A549 (cell line): ENCODE results near the gene CDADC1. TPM values are rescaled to one million over a fixed set of nuclear protein-coding genes. Genes with fewer than 3 reads are reported as not detected.

Experiments used
- ATAC-seq, 2 experiments: fragments of 200-7000 bp in 1 of 2; fragments of >200 bp in 1 of 2; cut with Nextera tagmentation in 1 of 2; cut with Tn5 transposase in 1 of 2; 3 replicates each; pipeline versions ENCODE4 v1.8.0 to v1.9.1; 2018 to 2020; ENCODE audit warnings: mild to moderate bottlenecking in 1 of 2, moderate library complexity in 1 of 2
- CTCF ChIA-PET: fragments of 300-600 bp; sonication (Branson Sonifier 250); formaldehyde crosslinking; extraction: SDS; loops from one replicate; lab custom pipeline; 2021; ENCODE audit warnings: antibody characterized with exemption, inconsistent platforms; lab: Yijun Ruan, JAX
- POLR2A ChIA-PET: fragments of 350-600 bp; formaldehyde crosslinking; extraction: SDS; loops from one replicate; lab custom pipeline; 2021; ENCODE audit warnings: antibody characterized with exemption, inconsistent platforms; lab: Yijun Ruan, JAX
- DNase-seq, 2 experiments: peaks; one replicate each; pipeline versions ENCODE4 v3.0.0 to v3.0.0-alpha.2; 2011 to 2016; ENCODE audit warnings: low read depth in 1 of 2, low spot score in 1 of 2
- FAIRE-seq: peaks from 2 replicates; lab custom pipeline; 2011; peaks lifted over from hg19 to GRCh38; lab: Jason Lieb, UNC
- H3K27ac ChIP-seq, 2 experiments: fragments of >200 bp; sonication (Bioruptor Twin); formaldehyde crosslinking; 3 replicates each; pipeline ENCODE4 v1.5.1; 2016 to 2017
- H3K4me1 ChIP-seq: fragments of >200 bp; sonication (Bioruptor Twin); formaldehyde crosslinking; 3 replicates; pipeline ENCODE4 v1.6.1; 2016
- H3K4me2 ChIP-seq: fragments of >200 bp; sonication (Bioruptor Twin); formaldehyde crosslinking; 3 replicates; pipeline ENCODE4 v1.6.1; 2016
- H3K4me3 ChIP-seq: fragments of >200 bp; sonication (Bioruptor Twin); formaldehyde crosslinking; 3 replicates; pipeline ENCODE4 v1.5.1; 2016
- H3K9me3 ChIP-seq: fragments of >200 bp; sonication (Bioruptor Twin); formaldehyde crosslinking; 3 replicates; pipeline ENCODE4 v1.6.1; 2016
- ATOH8 ChIP-seq: fragments of 250-450 bp; sonication (Bioruptor Pico); IDR thresholded peaks from 2 replicates; pipeline ENCODE4 v1.5.0; 2020; ENCODE audit warnings: low read depth, mild to moderate bottlenecking, moderate library complexity
- CBX8 ChIP-seq: fragments of 200-600 bp; sonication (generic); IDR thresholded peaks from 2 replicates; pipeline ENCODE4 v1.6.1; 2016
- CHD2 ChIP-seq: fragments of 150-350 bp; IDR thresholded peaks from 2 replicates; pipeline ENCODE4 v1.6.1; 2014; ENCODE audit warnings: low read length; ENCODE audit not compliant: partially characterized antibody
- CTCF ChIP-seq: fragments of >200 bp; sonication (Bioruptor Twin); formaldehyde crosslinking; IDR thresholded peaks from 3 replicates; pipeline ENCODE4 v1.5.1; 2016
- E2F6 ChIP-seq: IDR thresholded peaks from 2 replicates; pipeline ENCODE4 v1.6.1; 2012; ENCODE audit warnings: low read depth, borderline replicate concordance
- EHF ChIP-seq: fragments of 250-450 bp; sonication (Bioruptor Pico); IDR thresholded peaks from 2 replicates; pipeline ENCODE4 v1.5.0; 2020; ENCODE audit warnings: mild to moderate bottlenecking
- EHMT2 ChIP-seq: fragments of 200-600 bp; sonication (generic); IDR thresholded peaks from 2 replicates; pipeline ENCODE4 v1.6.1; 2016; ENCODE audit warnings: antibody characterized with exemption, low read depth, mild to moderate bottlenecking, moderate library complexity
- ELK1 ChIP-seq: fragments of 150-350 bp; IDR thresholded peaks from 2 replicates; pipeline ENCODE4 v1.6.1; 2014; ENCODE audit warnings: low read depth, mild to moderate bottlenecking, low read length
- ESRRA ChIP-seq: fragments of 150-350 bp; IDR thresholded peaks from 2 replicates; pipeline ENCODE4 v1.6.1; 2014; ENCODE audit warnings: mild to moderate bottlenecking, low read length, borderline replicate concordance
- GATA3 ChIP-seq: IDR thresholded peaks from 2 replicates; pipeline ENCODE4 v1.6.1; 2012; ENCODE audit warnings: borderline replicate concordance
- HDAC2 ChIP-seq: fragments of 200-600 bp; sonication (generic); IDR thresholded peaks from 2 replicates; pipeline ENCODE4 v1.6.1; 2016
- HMGXB4 ChIP-seq: fragments of 250-450 bp; sonication (Bioruptor Pico); IDR thresholded peaks from 2 replicates; pipeline ENCODE4 v1.5.0; 2021; ENCODE audit warnings: mild to moderate bottlenecking, moderate library complexity, borderline replicate concordance
- HOXA7 ChIP-seq: fragments of 250-450 bp; sonication (Bioruptor Pico); IDR thresholded peaks from 2 replicates; pipeline ENCODE4 v1.5.0; 2020; ENCODE audit warnings: mild to moderate bottlenecking, moderate library complexity
- JUN ChIP-seq, 2 experiments: fragments of >200 bp; sonication (Bioruptor Twin); formaldehyde crosslinking; IDR thresholded peaks; 2 replicates in 1 of 2; 3 replicates in 1 of 2; pipeline ENCODE4 v1.6.1; 2016 to 2017
- KDM1A ChIP-seq: fragments of 200-600 bp; sonication (generic); IDR thresholded peaks from 2 replicates; pipeline ENCODE4 v1.6.1; 2016; ENCODE audit warnings: low read depth, mild to moderate bottlenecking
- MAX ChIP-seq: IDR thresholded peaks from 2 replicates; pipeline ENCODE4 v1.6.1; 2012
- MAZ ChIP-seq: fragments of 150-350 bp; IDR thresholded peaks from 2 replicates; pipeline ENCODE4 v1.6.1; 2014; ENCODE audit warnings: antibody characterized with exemption, low read depth, low read length, borderline replicate concordance
- NPAS2 ChIP-seq: fragments of 250-450 bp; sonication (Bioruptor Pico); IDR thresholded peaks from 2 replicates; pipeline ENCODE4 v1.8.0; 2022; ENCODE audit warnings: mild to moderate bottlenecking, moderate library complexity, borderline replicate concordance
- PBX3 ChIP-seq: IDR thresholded peaks from 2 replicates; pipeline ENCODE4 v1.6.1; 2012
- RFX5 ChIP-seq: fragments of 450-650 bp; IDR thresholded peaks from 2 replicates; pipeline ENCODE4 v1.7.1; 2014; ENCODE audit warnings: antibody characterized with exemption, mild to moderate bottlenecking, moderate library complexity
- SMC3 ChIP-seq: fragments of >200 bp; sonication (Bioruptor Twin); formaldehyde crosslinking; IDR thresholded peaks from 3 replicates; pipeline ENCODE4 v1.6.1; 2018; ENCODE audit warnings: inconsistent platforms
- SREBF2 ChIP-seq: fragments of 450-650 bp; IDR thresholded peaks from 2 replicates; pipeline ENCODE4 v1.6.1; 2014; ENCODE audit warnings: mild to moderate bottlenecking, moderate library complexity
- USF2 ChIP-seq: fragments of 450-650 bp; IDR thresholded peaks from 2 replicates; pipeline ENCODE4 v1.6.1; 2014; ENCODE audit warnings: antibody characterized with exemption
- ZC3H11A ChIP-seq: fragments of 450-650 bp; IDR thresholded peaks from 2 replicates; pipeline ENCODE4 v1.6.1; 2014; ENCODE audit warnings: antibody characterized with exemption, mild to moderate bottlenecking
- ZFP36 ChIP-seq: fragments of 450-650 bp; IDR thresholded peaks from 2 replicates; pipeline ENCODE4 v1.6.1; 2014; ENCODE audit warnings: borderline replicate concordance; ENCODE audit not compliant: partially characterized antibody
- WGBS: methylation state at CpG from one replicate; pipeline ENCODE4 v1.1.6; 2017; ENCODE audit errors: missing lambda C conversion rate; 5-methylcytosine and 5-hydroxymethylcytosine counted together
- polyA plus RNA-seq, 4 experiments: library from polyadenylated mRNA; depleted of rRNA in 3 of 4; stranded (reverse); fragments of >200 nt; fragmentation: RNase III in 1 of 4; extraction: RNeasy Plus Mini Kit Qiagen cat#74134 plus additional on column Dnase treatment in 1 of 4; gene quantifications; 2 replicates in 3 of 4; 3 replicates in 1 of 4; pipeline ENCODE4 v1.2.3, GENCODE V29; 2011 to 2017

Gene CDADC1
- polyA plus RNA-seq, 2 of the 4 experiments (the other 2 are of a cell fraction): 4.3 to 9.6 TPM

DNA sequence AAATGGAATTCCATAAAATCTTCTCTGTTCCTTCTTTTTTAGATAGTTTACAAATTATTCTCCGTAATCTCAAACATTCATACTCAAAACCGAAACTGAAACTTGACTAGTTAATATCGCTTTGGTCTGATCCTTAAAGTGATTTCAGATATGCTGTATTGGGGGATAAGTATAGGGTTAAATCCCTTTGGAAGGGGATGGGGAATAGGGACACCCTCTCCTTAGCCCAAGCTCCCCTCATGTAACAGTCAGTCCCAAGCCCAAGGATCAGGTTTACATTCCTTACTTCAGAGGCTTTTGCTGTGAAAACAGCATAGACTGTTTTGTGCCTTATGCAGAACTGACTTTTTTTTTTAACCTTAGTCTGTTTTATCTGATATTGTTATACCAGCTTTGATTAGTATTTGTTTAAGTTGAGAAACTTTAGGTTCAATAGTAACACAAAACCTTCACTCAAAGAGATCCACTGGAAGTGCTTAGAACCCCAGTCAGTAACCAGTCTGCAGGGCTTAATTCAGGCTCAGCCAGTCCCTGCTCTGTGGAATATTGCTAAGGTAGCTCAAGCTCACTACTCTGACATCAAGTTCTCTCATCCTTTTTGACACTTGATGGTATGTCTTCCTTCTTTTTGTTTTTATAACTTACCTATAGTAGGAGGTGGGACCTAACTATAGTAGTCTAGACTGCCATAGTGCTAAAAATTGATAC lies 10.5 kb downstream of the CDADC1 start:
- 91% methylated on average over 3 of the region's 3 CpGs for WGBS
- Histone ChIP-seq H3K4me1 (no peaks in the 10 kb centered on the region), H3K4me2 (no peak overlapping the region), H3K9me3 (no peaks in the 10 kb centered on the region)
- no peak for TF ChIP-seq ZFP36
- no peak for TF ChIP-seq CHD2
- TF ChIP-seq EHMT2: no peak
- TF ChIP-seq PBX3: no peak
- no peak for TF ChIP-seq HOXA7 (CRISPR knock-in tag)
- TF ChIP-seq NPAS2: no peak
- no peak for TF ChIP-seq E2F6
- no peak for TF ChIP-seq ELK1
- no peak for TF ChIP-seq EHF
- no peak for TF ChIP-seq ZC3H11A
- TF ChIP-seq HDAC2: no peak
- no peak for TF ChIP-seq MAX
- no peak for TF ChIP-seq CTCF
- TF ChIP-seq CBX8: no peak
- TF ChIP-seq GATA3: no peak
- no peak for TF ChIP-seq USF2
- TF ChIP-seq KDM1A: no peak
- TF ChIP-seq ESRRA: no peak
- TF ChIP-seq RFX5: no peak
- TF ChIP-seq, all 56 proteins: peak for 0
- DNase-seq: no peak
- no peak overlapping the region for H3K27ac ChIP-seq
- ChIA-PET POLR2A (no interaction called here), CTCF (interaction anchor here (1.9 kb wide), 1 partner anchor 23 kb away, joined by 6 read pairs; no protein-coding TSS in a partner anchor)
- FAIRE-seq: no peak
- no peak for ATAC-seq
- no peak overlapping the region for H3K4me3 ChIP-seq

DNA sequence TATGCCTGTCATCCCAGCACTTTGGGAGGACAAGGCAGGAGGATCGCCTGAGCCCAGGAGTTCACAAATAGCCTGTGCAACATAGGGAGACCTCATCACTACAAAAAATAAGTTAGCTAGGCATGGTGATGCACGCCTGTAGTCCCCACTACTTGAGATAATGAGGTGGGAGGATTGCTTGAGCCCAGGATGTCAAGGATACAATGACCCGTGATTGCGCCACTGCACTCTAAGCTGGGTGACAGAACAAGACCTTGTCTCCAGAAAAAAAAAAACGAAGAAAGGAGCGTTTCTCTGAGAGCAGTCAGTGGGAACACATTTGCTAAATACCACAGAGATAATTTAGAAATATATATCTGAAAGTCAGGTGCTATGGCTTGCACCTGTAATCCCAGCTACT lies 11.9 kb downstream of the CDADC1 start:
- 93% methylated on average over 6 of the region's 6 CpGs for WGBS
- no peaks in the 10 kb centered on the region for H3K4me1 ChIP-seq
- CTCF ChIA-PET: no interaction called here
- no peak overlapping the region for H3K4me2 ChIP-seq
- H3K9me3 ChIP-seq: no peaks in the 10 kb centered on the region
- no peak overlapping the region for H3K4me3 ChIP-seq
- no peak for FAIRE-seq
- no peak for DNase-seq
- no peak overlapping the region for H3K27ac ChIP-seq
- POLR2A ChIA-PET: no interaction called here
- ATAC-seq: no peak
- TF ChIP-seq HMGXB4 (CRISPR knock-in tag) (no peak), ATOH8 (CRISPR knock-in tag) (no peak), MAZ (no peak), CTCF (no peak), ZC3H11A (no peak), SREBF2 (no peak), HDAC2 (no peak), SMC3 (no peak), JUN (IDR thresholded peaks at IDR 0.05) (no peak), USF2 (no peak)
